Measurements from ENCODE around the gene ATPAF2. TPM values are rescaled to one million over a fixed set of nuclear protein-coding genes. Genes with fewer than 3 reads are reported as not detected.

ATPAF2 gene
- total and polyA plus RNA-seq, 2 experiments from 2014 or later, result 24.3 to 25.7 TPM

DNA sequence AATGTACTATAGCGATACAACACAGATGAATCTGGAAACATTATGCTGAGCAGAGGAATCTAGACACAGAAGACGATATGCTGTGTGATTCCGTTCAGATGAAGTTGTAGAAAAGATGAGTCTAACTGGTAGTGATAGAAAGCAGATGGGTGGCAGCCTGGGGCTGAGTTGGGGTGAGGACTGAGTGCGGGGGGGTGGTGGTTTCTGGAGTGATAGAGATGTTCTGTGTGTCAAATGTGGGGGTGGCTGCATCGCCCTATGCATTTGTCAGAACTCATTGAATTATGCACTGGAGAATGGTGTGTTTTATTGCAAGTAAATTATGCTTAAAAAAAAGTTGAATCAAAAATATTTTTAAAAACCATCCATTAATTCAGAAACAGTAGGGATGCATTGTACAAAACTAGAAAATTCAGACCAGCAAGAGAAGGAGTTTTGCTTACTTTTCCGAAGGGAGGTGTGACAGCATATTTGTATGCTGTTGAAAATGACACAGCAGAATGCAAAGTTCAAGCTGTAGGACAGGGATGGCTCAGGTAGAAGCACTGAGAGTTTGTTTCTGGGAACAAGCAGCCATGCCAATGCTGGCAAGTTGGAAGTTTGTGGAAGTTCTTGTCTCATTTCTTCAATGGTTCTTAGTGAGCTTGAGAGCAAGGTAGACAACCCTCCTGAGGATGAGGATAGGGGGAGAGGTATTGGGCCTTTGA is 35.8 kb upstream of the ATPAF2 start:
- no peak overlapping the region for H3K27ac Mint-ChIP-seq
- H3K27me3 Mint-ChIP-seq (ENCODE audit: insufficient read depth, low read depth, poor library complexity), result peaks cover 5% of the 10 kb centered on the region
- Histone ChIP-seq H3F3A (replicated peaks; ENCODE audit: low read depth) (no peaks in the 10 kb centered on the region), H3K9me2 (ENCODE audit: insufficient read depth) (no peaks in the 10 kb centered on the region), H3K79me2 (replicated peaks; ENCODE audit: insufficient read depth) (no peaks in the 10 kb centered on the region), H3K4me1 (ENCODE audit: insufficient read depth) (no peaks in the 10 kb centered on the region), H3K4me2 (no peak overlapping the region), H3K27ac (ENCODE audit: low read depth) (no peak overlapping the region), H3K4me3 (no peak overlapping the region), H4K20me1 (replicated peaks; ENCODE audit: insufficient read depth) (0 out of 2 replicates have a peak, but pooled peaks cover 2% of the 10 kb centered on the region), H3K36me3 (ENCODE audit: insufficient read depth) (no peaks in the 10 kb centered on the region), H2AFZ (no peak overlapping the region), H3K27me3 (ENCODE audit: insufficient read depth) (no peaks in the 10 kb centered on the region)
- no peaks in the 10 kb centered on the region for H3K36me3 Mint-ChIP-seq (ENCODE audit: low read depth)
- H3K4me1 Mint-ChIP-seq, result peaks cover 3% of the 10 kb centered on the region
- no peak overlapping the region for H3K4me3 Mint-ChIP-seq
- H3K9me3 Mint-ChIP-seq, result no peaks in the 10 kb centered on the region
- TF ChIP-seq NANOG (IDR thresholded peaks at IDR 0.05; ENCODE audit: borderline replicate concordance) (no peak), EZH2 (IDR thresholded peaks at IDR 0.05; ENCODE audit: low read depth, unreplicated experiment) (no peak), ZNF462 (CRISPR knock-in tag; IDR thresholded peaks at IDR 0.05) (no peak), ZNF331 (CRISPR knock-in tag; IDR thresholded peaks at IDR 0.05; ENCODE audit: low read depth) (no peak), JUNB (IDR thresholded peaks at IDR 0.05; ENCODE audit: unreplicated experiment) (no peak), CREB1 (CRISPR knock-in tag; IDR thresholded peaks at IDR 0.05; ENCODE audit: low read depth) (no peak), POLR2AphosphoS5 (IDR thresholded peaks at IDR 0.05; ENCODE audit: low read depth) (no peak), ETS1 (IDR thresholded peaks at IDR 0.05) (no peak)
- TF ChIP-seq, protein P1, sequence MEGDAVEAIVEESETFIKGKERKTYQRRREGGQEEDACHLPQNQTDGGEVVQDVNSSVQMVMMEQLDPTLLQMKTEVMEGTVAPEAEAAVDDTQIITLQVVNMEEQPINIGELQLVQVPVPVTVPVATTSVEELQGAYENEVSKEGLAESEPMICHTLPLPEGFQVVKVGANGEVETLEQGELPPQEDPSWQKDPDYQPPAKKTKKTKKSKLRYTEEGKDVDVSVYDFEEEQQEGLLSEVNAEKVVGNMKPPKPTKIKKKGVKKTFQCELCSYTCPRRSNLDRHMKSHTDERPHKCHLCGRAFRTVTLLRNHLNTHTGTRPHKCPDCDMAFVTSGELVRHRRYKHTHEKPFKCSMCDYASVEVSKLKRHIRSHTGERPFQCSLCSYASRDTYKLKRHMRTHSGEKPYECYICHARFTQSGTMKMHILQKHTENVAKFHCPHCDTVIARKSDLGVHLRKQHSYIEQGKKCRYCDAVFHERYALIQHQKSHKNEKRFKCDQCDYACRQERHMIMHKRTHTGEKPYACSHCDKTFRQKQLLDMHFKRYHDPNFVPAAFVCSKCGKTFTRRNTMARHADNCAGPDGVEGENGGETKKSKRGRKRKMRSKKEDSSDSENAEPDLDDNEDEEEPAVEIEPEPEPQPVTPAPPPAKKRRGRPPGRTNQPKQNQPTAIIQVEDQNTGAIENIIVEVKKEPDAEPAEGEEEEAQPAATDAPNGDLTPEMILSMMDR (conservative IDR thresholded peaks at IDR 0.05; ENCODE audit: low read depth in 2 of 2), result no peak
- TF ChIP-seq, protein P2, sequence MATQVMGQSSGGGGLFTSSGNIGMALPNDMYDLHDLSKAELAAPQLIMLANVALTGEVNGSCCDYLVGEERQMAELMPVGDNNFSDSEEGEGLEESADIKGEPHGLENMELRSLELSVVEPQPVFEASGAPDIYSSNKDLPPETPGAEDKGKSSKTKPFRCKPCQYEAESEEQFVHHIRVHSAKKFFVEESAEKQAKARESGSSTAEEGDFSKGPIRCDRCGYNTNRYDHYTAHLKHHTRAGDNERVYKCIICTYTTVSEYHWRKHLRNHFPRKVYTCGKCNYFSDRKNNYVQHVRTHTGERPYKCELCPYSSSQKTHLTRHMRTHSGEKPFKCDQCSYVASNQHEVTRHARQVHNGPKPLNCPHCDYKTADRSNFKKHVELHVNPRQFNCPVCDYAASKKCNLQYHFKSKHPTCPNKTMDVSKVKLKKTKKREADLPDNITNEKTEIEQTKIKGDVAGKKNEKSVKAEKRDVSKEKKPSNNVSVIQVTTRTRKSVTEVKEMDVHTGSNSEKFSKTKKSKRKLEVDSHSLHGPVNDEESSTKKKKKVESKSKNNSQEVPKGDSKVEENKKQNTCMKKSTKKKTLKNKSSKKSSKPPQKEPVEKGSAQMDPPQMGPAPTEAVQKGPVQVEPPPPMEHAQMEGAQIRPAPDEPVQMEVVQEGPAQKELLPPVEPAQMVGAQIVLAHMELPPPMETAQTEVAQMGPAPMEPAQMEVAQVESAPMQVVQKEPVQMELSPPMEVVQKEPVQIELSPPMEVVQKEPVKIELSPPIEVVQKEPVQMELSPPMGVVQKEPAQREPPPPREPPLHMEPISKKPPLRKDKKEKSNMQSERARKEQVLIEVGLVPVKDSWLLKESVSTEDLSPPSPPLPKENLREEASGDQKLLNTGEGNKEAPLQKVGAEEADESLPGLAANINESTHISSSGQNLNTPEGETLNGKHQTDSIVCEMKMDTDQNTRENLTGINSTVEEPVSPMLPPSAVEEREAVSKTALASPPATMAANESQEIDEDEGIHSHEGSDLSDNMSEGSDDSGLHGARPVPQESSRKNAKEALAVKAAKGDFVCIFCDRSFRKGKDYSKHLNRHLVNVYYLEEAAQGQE (IDR thresholded peaks at IDR 0.05; ENCODE audit: unreplicated experiment), result no peak
- DNase-seq (ENCODE audit: low spot score), result no peak
- ATAC-seq, result no peak
